GM23248 (cell line): Measurements from ENCODE around the gene MCTP2. TPM values are rescaled to one million over a fixed set of nuclear protein-coding genes. Genes with fewer than 3 reads are reported as not detected.
A peak's percentile ranks its signal among the peaks of the same experiment; 100 is the strongest.

Experiments
- DNase-seq: peaks from one replicate; pipeline ENCODE4 v3.0.0-alpha.2; 2015
- H2AFZ ChIP-seq: fragments of 200-600 bp; sonication (generic); 2 replicates; pipeline ENCODE4 v1.6.1; 2016; ENCODE audit warnings: antibody characterized with exemption
- H3F3A ChIP-seq: fragments of 200-600 bp; sonication (generic); 2 replicates; pipeline ENCODE4 v1.6.1; 2016; ENCODE audit warnings: mild to moderate bottlenecking, antibody characterized with exemption, mixed run types; ENCODE audit not compliant: insufficient read depth
- H3K27ac ChIP-seq: fragments of 200-600 bp; sonication (generic); 2 replicates; pipeline ENCODE4 v1.5.1; 2016; ENCODE audit warnings: mild to moderate bottlenecking
- H3K27me3 ChIP-seq: fragments of 200-600 bp; sonication (generic); replicated peaks from 2 replicates; pipeline ENCODE4 v1.6.1; 2016; ENCODE audit warnings: mild to moderate bottlenecking; ENCODE audit not compliant: insufficient read depth
- H3K36me3 ChIP-seq: fragments of 200-600 bp; sonication (generic); 2 replicates; pipeline ENCODE4 v1.6.1; 2016; ENCODE audit warnings: low read depth, mild to moderate bottlenecking
- H3K4me1 ChIP-seq: fragments of 200-600 bp; sonication (generic); 2 replicates; pipeline ENCODE4 v1.6.1; 2016; ENCODE audit warnings: mild to moderate bottlenecking; ENCODE audit not compliant: insufficient read depth
- H3K4me2 ChIP-seq: fragments of 200-600 bp; sonication (generic); one replicate; pipeline ENCODE4 v1.6.1; 2016; ENCODE audit warnings: mild to moderate bottlenecking; ENCODE audit not compliant: unreplicated experiment
- H3K4me3 ChIP-seq: fragments of 200-600 bp; sonication (generic); 2 replicates; pipeline ENCODE4 v1.5.1; 2016; ENCODE audit warnings: mild to moderate bottlenecking
- H3K79me2 ChIP-seq: fragments of 200-600 bp; sonication (generic); 2 replicates; pipeline ENCODE4 v1.6.1; 2016; ENCODE audit warnings: mild to moderate bottlenecking; ENCODE audit not compliant: insufficient read depth
- H3K9ac ChIP-seq: fragments of 200-600 bp; sonication (generic); 2 replicates; pipeline ENCODE4 v1.6.1; 2016; ENCODE audit warnings: mild to moderate bottlenecking
- H3K9me2 ChIP-seq: fragments of 200-600 bp; sonication (generic); 2 replicates; pipeline ENCODE4 v1.6.1; 2016; ENCODE audit warnings: mixed run types, mild to moderate bottlenecking, moderate library complexity; ENCODE audit not compliant: insufficient read depth
- H3K9me3 ChIP-seq: fragments of 200-600 bp; sonication (generic); one replicate; pipeline ENCODE4 v1.6.1; 2017; ENCODE audit warnings: low read depth
- H4K20me1 ChIP-seq: fragments of 200-600 bp; sonication (generic); 2 replicates; pipeline ENCODE4 v1.6.0; 2016; ENCODE audit not compliant: insufficient read depth
- EZH2 ChIP-seq: fragments of 200-600 bp; sonication (generic); IDR thresholded peaks from 2 replicates; pipeline ENCODE4 v1.6.1; 2018; ENCODE audit warnings: antibody characterized with exemption, mild to moderate bottlenecking; ENCODE audit not compliant: insufficient read depth, poor library complexity, severe bottlenecking
- EZH2phosphoT487 ChIP-seq: fragments of 200-600 bp; sonication (generic); IDR thresholded peaks from 2 replicates; pipeline ENCODE4 v1.6.1; 2018; ENCODE audit warnings: antibody characterized with exemption, moderate library complexity, mild to moderate bottlenecking, low read depth; ENCODE audit not compliant: insufficient read depth
- whole genome bisulfite sequencing, 2 experiments: methylation state at CpG; one replicate each; pipeline ENCODE4 v1.1.6; 2015 to 2017; ENCODE audit warnings: low lambda C conversion rate in 2 of 2, low coverage in 1 of 2; ENCODE audit errors: missing lambda C conversion rate in 2 of 2; 5-methylcytosine and 5-hydroxymethylcytosine counted together
- in situ Hi-C: fragments of 300-500 bp; cut with MboI; formaldehyde crosslinking; loops from 2 replicates; pipeline ENCODE4 v1.15.0; 2020
- polyA plus RNA-seq: library from polyadenylated mRNA; unstranded; fragments of >200 nt; fragmentation: Nextera tagmentation; extraction: Ambion mirVana; gene quantifications from 2 replicates; pipeline ENCODE4 v1.2.1, GENCODE V29; 2016
- total RNA-seq: library from RNA; depleted of rRNA; stranded (reverse); fragments of >200 nt; shearing (Covaris generic); gene quantifications from 2 replicates; pipeline ENCODE4 v1.2.3, GENCODE V29; 2014

MCTP2 gene
- total and polyA plus RNA-seq, 2 experiments from 2014 or later = 0.70 to 0.97 TPM

- peak; percentile 49 for DNase-seq
- H3F3A ChIP-seq = no peaks in the 10 kb centered on the region
- no peaks in the 10 kb centered on the region for H4K20me1 ChIP-seq
- H3K4me2 ChIP-seq = no peak overlapping the region
- TF ChIP-seq EZH2phosphoT487 (no peak), EZH2 (no peak)
- no peak overlapping the region for H3K27ac ChIP-seq
- H3K9ac ChIP-seq = no peak overlapping the region
- H3K79me2 ChIP-seq = no peaks in the 10 kb centered on the region
- no peaks in the 10 kb centered on the region for H3K36me3 ChIP-seq
- H3K9me3 ChIP-seq = no peaks in the 10 kb centered on the region
- H2AFZ ChIP-seq = no peak overlapping the region
- no peak overlapping the region for H3K4me3 ChIP-seq
- H3K9me2 ChIP-seq = no peaks in the 10 kb centered on the region
- 38 to 44% methylated on average over 6 of the region's 6 CpGs for WGBS, 2 experiments
- H3K4me1 ChIP-seq = no peaks in the 10 kb centered on the region
- H3K27me3 ChIP-seq = no peaks in the 10 kb centered on the region
- in situ Hi-C loops = no loop called here
Measured at GRCh38 chr15:94412979-94413746, 181.8 kb downstream of the MCTP2 start.

- WGBS, 2 experiments = 82 to 90% methylated on average over 2 of the region's 2 CpGs
- in situ Hi-C loops = no loop called here
Measured at GRCh38 chr15:94414916-94415315, 183.6 kb downstream of the MCTP2 start.

DNA sequence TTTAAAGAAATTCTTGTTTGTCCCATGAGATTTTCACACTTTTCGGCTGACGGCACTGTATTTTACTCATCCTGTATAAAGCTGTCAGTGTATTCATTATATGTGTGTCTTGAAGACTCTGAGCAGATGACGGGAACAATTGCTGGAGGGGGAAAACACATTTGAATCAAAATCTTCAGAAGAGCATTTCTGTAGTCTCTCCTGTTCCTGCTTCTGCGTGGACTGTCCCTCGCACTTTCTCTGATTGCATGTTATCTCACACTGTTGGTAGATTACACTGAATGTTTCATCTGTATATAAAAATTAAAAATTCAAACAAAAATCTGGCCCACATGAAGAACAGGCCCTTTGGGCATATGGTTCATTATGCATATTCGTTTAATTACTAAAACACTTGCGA, 184.9 kb downstream of the MCTP2 start:
- in situ Hi-C loops = no loop called here
- Histone ChIP-seq H3K9ac (no peak overlapping the region), H3K27me3 (no peaks in the 10 kb centered on the region), H3K9me3 (no peaks in the 10 kb centered on the region), H3K4me2 (no peak overlapping the region), H3K9me2 (no peaks in the 10 kb centered on the region), H4K20me1 (no peaks in the 10 kb centered on the region), H3K4me1 (no peaks in the 10 kb centered on the region), H3K79me2 (no peaks in the 10 kb centered on the region), H3K4me3 (no peak overlapping the region), H2AFZ (no peak overlapping the region), H3K36me3 (no peaks in the 10 kb centered on the region), H3F3A (no peaks in the 10 kb centered on the region), H3K27ac (no peak overlapping the region)
- TF ChIP-seq EZH2phosphoT487 (no peak), EZH2 (no peak)
- no peak for DNase-seq
- WGBS, 2 experiments = 74 to 78% methylated on average over 7 of the region's 7 CpGs

More at GRCh38 chr15:94414916-94415315, 183.6 kb downstream of the MCTP2 start:
- Histone ChIP-seq H3K79me2 (no peaks in the 10 kb centered on the region), H3K9me3 (no peaks in the 10 kb centered on the region), H3K27ac (no peak overlapping the region), H3K4me2 (no peak overlapping the region), H3K4me3 (no peak overlapping the region), H3K27me3 (no peaks in the 10 kb centered on the region), H3K9me2 (no peaks in the 10 kb centered on the region), H3K4me1 (no peaks in the 10 kb centered on the region), H3K36me3 (no peaks in the 10 kb centered on the region), H2AFZ (no peak overlapping the region), H4K20me1 (no peaks in the 10 kb centered on the region), H3K9ac (no peak overlapping the region), H3F3A (no peaks in the 10 kb centered on the region)
- DNase-seq = no peak
- no peak for TF ChIP-seq EZH2
- TF ChIP-seq EZH2phosphoT487 = no peak

DNA sequence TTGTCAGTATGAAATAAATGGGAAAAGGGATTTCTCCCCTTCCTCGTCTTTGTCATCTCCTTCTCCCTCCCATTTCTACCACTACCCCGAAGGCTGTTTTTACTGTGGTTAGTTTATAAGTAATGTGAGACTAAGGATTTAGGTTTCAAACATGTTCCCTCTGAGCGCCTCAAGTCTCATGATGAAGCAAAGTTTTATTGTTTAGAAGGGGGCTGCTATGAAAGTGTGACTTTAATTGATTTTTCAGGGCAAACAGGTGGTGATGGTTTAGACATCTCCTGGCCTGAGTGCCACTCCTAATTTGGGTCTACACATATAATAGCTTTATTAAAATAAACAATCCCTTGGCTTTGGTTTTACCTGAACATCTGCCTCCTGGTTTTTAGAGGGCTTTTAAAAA, 185.5 kb downstream of the MCTP2 start:
- no peak for DNase-seq
- Histone ChIP-seq H3K27ac (no peak overlapping the region), H3K9ac (no peak overlapping the region), H3K27me3 (no peaks in the 10 kb centered on the region), H2AFZ (no peak overlapping the region), H3K4me2 (no peak overlapping the region), H3K9me2 (no peaks in the 10 kb centered on the region), H3K9me3 (no peaks in the 10 kb centered on the region), H3K4me3 (no peak overlapping the region), H3K4me1 (no peaks in the 10 kb centered on the region), H3K79me2 (no peaks in the 10 kb centered on the region), H4K20me1 (no peaks in the 10 kb centered on the region), H3K36me3 (no peaks in the 10 kb centered on the region), H3F3A (no peaks in the 10 kb centered on the region)
- WGBS, 2 experiments = 58 to 60% methylated on average over 3 of the region's 3 CpGs
- TF ChIP-seq EZH2 = no peak
- no peak for TF ChIP-seq EZH2phosphoT487
- in situ Hi-C loops = no loop called here
